Activated CD8-positive, alpha-beta memory T cell treated with anti-CD3 and anti-CD28 coated beads, Interleukin-2, amount 10 ng/mL, durations not matched to agents 7 days and 5 days (primary cell): ENCODE data around the gene TERT. TPM values are rescaled to one million over a fixed set of nuclear protein-coding genes. Genes with fewer than 3 reads are reported as not detected.
"Not testable (repeated sequence)": the region's sequence is repeated elsewhere in the genome, so short reads cannot be mapped to it uniquely, and the experiment has no call there.

ENCODE experiments used
- ATAC-seq: fragments of 150-1000 bp; cut with Tn5 transposase; one replicate; pipeline ENCODE4 v1.10.0; 2021; ENCODE audit warnings: moderate library complexity
- CTCF ChIA-PET: fragments of 350-600 bp; sonication (Branson Sonifier 250); formaldehyde crosslinking; loops from one replicate; lab custom pipeline; 2021; ENCODE audit warnings: antibody characterized with exemption; lab: Charles Lee
- DNase-seq: peaks from one replicate; pipeline ENCODE4 v3.0.0-alpha.2; 2020
- H3K27ac Mint-ChIP-seq: one replicate; pipeline ENCODE4 v1.8.0; 2021; ENCODE audit warnings: mild to moderate bottlenecking, mixed read lengths
- H3K27me3 Mint-ChIP-seq: one replicate; pipeline ENCODE4 v1.8.0; 2021; ENCODE audit warnings: mixed read lengths
- H3K36me3 Mint-ChIP-seq: one replicate; pipeline ENCODE4 v1.8.0; 2021; ENCODE audit warnings: mild to moderate bottlenecking, mixed read lengths
- H3K4me1 Mint-ChIP-seq: one replicate; pipeline ENCODE4 v1.8.0; 2021; ENCODE audit warnings: mixed read lengths
- H3K4me3 Mint-ChIP-seq: one replicate; pipeline ENCODE4 v1.8.0; 2021; ENCODE audit warnings: mild to moderate bottlenecking, moderate library complexity, mixed read lengths
- H3K9me3 Mint-ChIP-seq: one replicate; pipeline ENCODE4 v1.8.0; 2022; ENCODE audit warnings: low read depth, mixed read lengths
- total RNA-seq, 2 experiments: library from RNA; stranded (reverse); gene quantifications; one replicate each; pipeline ENCODE4 v1.2.3, GENCODE V29; 2021

TERT gene
- total RNA-seq, 2 experiments from 2014 or later, result 0.82 to 1.5 TPM

GRCh38 chr5:1292139-1292538, 2.7 kb downstream of the TERT start:
- H3K4me3 Mint-ChIP-seq, result no peak overlapping the region
- CTCF ChIA-PET, result no interaction called here

DNA sequence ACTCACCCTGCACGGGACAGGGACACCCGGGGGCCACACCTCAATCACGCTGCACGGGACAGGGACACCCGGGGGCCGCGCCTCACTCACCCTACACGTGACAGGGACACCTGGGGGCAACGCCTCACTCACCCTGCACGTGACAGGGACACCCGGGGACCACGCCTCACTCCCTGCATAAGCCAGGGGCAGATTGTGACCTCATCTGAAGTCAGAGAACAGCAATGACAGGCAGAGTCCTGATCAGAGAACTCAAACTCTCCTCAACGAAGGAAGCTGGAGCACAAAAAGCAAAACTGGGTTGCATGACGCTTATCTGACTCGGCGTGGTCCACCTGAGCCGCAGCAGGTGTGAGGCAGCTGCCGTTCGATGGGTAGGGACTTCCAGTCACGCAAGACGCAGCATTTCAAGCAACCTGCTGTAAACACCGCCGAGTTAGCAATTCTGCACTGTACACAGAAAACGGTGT, 3.2 kb downstream of the TERT start:
- no peak overlapping the region for H3K27ac Mint-ChIP-seq
- no peak overlapping the region for H3K4me3 Mint-ChIP-seq
- ATAC-seq (no peak), DNase-seq (no peak)
- H3K36me3 Mint-ChIP-seq, result peaks cover 5% of the 10 kb centered on the region
- CTCF ChIA-PET, result no interaction called here
- H3K9me3 Mint-ChIP-seq, result peaks cover 5% of the 10 kb centered on the region
- H3K27me3 Mint-ChIP-seq, result peaks cover 12% of the 10 kb centered on the region
- peaks cover 2% of the 10 kb centered on the region for H3K4me1 Mint-ChIP-seq

More at GRCh38 chr5:1292139-1292538, 2.7 kb downstream of the TERT start:
- peaks cover 5% of the 10 kb centered on the region for H3K9me3 Mint-ChIP-seq
- no peak for DNase-seq
- ATAC-seq, result no peak
- peaks cover 2% of the 10 kb centered on the region for H3K4me1 Mint-ChIP-seq
- H3K36me3 Mint-ChIP-seq, result peaks cover 5% of the 10 kb centered on the region
- peaks cover 15% of the 10 kb centered on the region for H3K27me3 Mint-ChIP-seq
- no peak overlapping the region for H3K27ac Mint-ChIP-seq

GRCh38 chr5:1290956-1291355, 3.9 kb downstream of the TERT start:
- H3K4me3 Mint-ChIP-seq, DNase-seq, ATAC-seq, H3K27me3 Mint-ChIP-seq, H3K9me3 Mint-ChIP-seq, H3K36me3 Mint-ChIP-seq, H3K4me1 Mint-ChIP-seq, H3K27ac Mint-ChIP-seq, CTCF ChIA-PET: not testable (repeated sequence)

DNA sequence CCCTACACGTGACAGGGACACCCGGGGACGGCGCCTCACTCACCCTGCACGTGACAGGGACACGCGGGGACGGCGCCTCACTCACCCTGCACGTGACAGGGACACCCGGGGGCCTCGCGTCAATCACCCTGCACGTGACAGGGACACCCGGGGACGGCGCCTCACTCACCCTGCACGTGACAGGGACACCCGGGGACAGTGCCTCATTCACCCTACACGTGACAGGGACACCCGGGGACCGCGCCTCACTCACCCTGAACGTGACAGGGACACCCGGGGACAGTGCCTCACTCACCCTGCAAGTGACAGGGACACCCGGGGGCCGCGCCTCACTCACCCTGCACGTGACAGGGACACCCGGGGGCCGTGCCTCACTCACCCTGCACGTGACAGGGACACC, 5.3 kb downstream of the TERT start:
- ATAC-seq, H3K9me3 Mint-ChIP-seq, H3K4me1 Mint-ChIP-seq, DNase-seq, CTCF ChIA-PET, H3K4me3 Mint-ChIP-seq, H3K27ac Mint-ChIP-seq, H3K27me3 Mint-ChIP-seq, H3K36me3 Mint-ChIP-seq: not testable (repeated sequence)

DNA sequence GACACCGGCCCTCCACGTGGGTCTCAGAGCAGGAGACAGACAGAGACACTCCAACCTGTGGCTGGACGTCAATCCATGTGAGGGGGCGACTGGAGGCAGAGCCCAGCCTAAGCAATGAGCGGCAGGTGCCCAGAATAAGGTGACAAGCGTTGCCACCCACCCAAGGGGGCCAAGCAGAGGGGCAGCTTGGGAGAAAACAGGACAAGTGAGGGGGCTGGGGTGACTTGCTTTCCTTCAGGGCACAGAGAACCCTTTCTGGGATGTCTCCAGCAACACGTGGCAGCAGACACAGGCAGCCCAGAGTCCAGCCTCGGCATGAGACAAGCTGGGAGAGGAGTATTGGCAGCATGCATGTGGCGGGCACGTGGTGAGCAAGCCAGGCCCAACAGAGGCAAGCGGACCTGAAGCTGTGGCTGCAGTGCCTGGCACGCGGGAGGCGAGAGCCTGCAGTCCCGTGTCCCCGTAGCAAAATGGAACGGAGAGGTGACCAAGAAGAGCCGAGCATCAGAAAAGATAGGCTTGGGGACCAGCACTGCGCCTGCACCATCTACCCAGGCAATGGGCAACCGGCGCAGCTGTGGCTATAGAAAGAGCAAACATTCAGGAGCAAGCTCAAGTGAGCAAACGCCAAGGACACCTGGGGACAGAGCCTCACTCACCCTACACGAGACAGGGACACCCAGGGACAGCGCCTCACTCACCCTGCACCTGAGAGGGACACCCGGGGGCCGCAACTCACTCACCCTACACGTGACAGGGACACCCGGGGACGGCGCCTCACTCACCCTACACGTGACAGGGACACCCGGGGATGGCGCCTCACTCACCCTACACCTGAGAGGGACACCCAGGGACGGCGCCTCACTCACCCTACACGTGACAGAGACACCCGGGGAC, 6.2 kb downstream of the TERT start:
- no peak overlapping the region for H3K4me3 Mint-ChIP-seq
- H3K27me3 Mint-ChIP-seq, result peaks cover 2% of the 10 kb centered on the region
- H3K4me1 Mint-ChIP-seq, result peaks cover 1% of the 10 kb centered on the region
- CTCF ChIA-PET, result no interaction called here
- DNase-seq (no peak), ATAC-seq (no peak)
- H3K27ac Mint-ChIP-seq, result no peak overlapping the region
- H3K36me3 Mint-ChIP-seq, result peaks cover 7% of the 10 kb centered on the region
- H3K9me3 Mint-ChIP-seq, result peaks cover 5% of the 10 kb centered on the region

GRCh38 chr5:1285883-1286291, 9.0 kb downstream of the TERT start:
- CTCF ChIA-PET, result no interaction called here
- no peak for ATAC-seq
- peaks cover 5% of the 10 kb centered on the region for H3K9me3 Mint-ChIP-seq
- H3K27me3 Mint-ChIP-seq, result no peaks in the 10 kb centered on the region
- H3K27ac Mint-ChIP-seq, result no peak overlapping the region
- H3K4me1 Mint-ChIP-seq, result no peaks in the 10 kb centered on the region
- peaks cover 7% of the 10 kb centered on the region for H3K36me3 Mint-ChIP-seq
- no peak for DNase-seq
- no peak overlapping the region for H3K4me3 Mint-ChIP-seq

DNA sequence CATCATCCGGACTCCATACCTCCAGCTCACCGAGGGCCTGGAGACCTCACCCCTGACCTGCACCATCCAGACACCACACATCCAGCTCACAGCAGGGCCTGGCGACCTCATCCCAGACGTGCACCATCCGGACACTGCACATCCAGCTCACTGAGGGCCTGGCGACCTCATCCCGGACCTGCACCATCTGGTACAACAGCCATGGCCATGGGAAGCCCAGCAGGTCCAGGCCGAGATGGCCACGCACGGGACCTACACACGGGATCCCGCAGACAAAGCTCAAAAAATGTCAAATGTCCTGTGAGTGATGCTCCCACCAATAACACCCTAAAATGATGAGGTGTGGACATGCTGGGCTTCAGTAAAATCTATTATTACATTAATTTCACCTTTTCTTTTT, 9.7 kb downstream of the TERT start:
- no peaks in the 10 kb centered on the region for H3K27me3 Mint-ChIP-seq
- peaks cover 7% of the 10 kb centered on the region for H3K36me3 Mint-ChIP-seq
- H3K27ac Mint-ChIP-seq, result no peak overlapping the region
- DNase-seq (no peak), ATAC-seq (no peak)
- CTCF ChIA-PET, result no interaction called here
- H3K9me3 Mint-ChIP-seq, result peaks cover 5% of the 10 kb centered on the region
- H3K4me3 Mint-ChIP-seq, result no peak overlapping the region
- H3K4me1 Mint-ChIP-seq, result no peaks in the 10 kb centered on the region

DNA sequence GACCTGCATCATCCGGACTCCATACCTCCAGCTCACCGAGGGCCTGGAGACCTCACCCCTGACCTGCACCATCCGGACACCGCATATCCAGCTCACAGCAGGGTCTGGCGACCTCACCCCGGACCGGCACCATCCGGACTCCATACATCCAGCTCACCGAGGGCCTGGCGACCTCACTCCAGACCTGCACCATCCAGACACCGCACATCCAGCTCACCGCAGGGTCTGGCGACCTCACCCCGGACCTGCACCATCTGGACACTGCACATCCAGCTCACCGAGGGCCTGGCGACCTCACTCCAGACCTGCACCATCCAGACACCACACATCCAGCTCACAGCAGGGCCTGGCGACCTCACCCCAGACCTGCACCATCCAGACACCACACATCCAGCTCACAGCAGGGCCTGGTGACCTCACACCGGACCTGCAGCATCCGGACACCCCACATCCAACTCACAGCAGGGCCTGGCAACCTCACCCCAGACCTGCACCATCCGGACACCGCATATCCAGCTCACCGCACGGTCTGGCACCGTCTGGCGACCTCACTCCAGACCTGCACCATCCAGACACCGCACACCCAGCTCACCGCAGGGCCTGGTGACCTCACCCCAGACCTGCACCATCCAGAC, 10.4 kb downstream of the TERT start:
- H3K36me3 Mint-ChIP-seq, H3K27me3 Mint-ChIP-seq, DNase-seq, H3K4me3 Mint-ChIP-seq, H3K4me1 Mint-ChIP-seq, ATAC-seq, H3K9me3 Mint-ChIP-seq, CTCF ChIA-PET, H3K27ac Mint-ChIP-seq: not testable (repeated sequence)

DNA sequence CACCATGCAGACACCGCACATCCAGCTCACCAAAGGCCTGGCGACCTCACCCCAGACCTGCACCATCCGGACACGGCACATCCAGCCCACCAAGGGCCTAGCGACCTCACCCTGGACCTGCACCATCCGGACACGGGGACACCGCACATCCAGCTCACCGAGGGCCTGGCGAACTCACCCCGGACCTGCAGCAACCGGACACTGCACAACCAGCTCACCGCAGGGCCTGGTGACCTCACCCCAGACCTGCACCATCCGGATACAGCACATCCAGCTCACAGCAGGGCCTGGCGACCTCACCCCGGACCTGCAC, 11.2 kb downstream of the TERT start:
- H3K4me1 Mint-ChIP-seq, H3K36me3 Mint-ChIP-seq, H3K9me3 Mint-ChIP-seq, H3K27ac Mint-ChIP-seq, ATAC-seq, CTCF ChIA-PET, H3K27me3 Mint-ChIP-seq, H3K4me3 Mint-ChIP-seq, DNase-seq: not testable (repeated sequence)

DNA sequence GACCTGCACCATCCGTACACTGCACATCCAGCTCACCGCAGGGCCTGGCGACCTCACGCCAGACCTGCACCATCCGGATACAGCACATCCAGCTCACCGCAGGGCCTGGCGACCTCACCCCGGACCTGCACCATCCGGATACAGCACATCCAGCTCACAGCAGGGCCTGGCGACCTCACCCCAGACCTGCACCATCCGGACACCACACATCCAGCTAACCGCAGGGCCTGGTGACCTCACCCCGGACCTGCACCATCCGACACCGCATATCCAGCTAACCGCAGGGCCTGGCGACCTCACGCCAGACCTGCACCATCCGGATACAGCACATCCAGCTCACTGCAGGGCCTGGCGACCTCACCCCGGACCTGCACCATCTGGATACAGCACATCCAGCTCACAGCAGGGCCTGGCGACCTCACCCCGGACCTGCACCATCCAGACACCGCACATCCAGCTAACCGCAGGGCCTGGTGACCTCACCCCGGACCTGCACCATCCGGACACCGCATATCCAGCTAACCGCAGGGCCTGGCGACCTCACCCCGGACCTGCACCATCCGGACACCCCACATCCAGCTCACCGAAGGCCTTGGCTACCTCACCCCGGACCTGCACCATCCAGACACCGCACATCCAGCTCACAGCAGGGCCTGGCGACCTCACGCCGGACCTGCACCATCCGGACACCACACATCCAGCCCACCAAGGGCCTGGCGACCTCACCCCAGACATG, 11.7 kb downstream of the TERT start:
- H3K27ac Mint-ChIP-seq, CTCF ChIA-PET, H3K4me3 Mint-ChIP-seq, DNase-seq, H3K9me3 Mint-ChIP-seq, H3K27me3 Mint-ChIP-seq, ATAC-seq, H3K4me1 Mint-ChIP-seq, H3K36me3 Mint-ChIP-seq: not testable (repeated sequence)

DNA sequence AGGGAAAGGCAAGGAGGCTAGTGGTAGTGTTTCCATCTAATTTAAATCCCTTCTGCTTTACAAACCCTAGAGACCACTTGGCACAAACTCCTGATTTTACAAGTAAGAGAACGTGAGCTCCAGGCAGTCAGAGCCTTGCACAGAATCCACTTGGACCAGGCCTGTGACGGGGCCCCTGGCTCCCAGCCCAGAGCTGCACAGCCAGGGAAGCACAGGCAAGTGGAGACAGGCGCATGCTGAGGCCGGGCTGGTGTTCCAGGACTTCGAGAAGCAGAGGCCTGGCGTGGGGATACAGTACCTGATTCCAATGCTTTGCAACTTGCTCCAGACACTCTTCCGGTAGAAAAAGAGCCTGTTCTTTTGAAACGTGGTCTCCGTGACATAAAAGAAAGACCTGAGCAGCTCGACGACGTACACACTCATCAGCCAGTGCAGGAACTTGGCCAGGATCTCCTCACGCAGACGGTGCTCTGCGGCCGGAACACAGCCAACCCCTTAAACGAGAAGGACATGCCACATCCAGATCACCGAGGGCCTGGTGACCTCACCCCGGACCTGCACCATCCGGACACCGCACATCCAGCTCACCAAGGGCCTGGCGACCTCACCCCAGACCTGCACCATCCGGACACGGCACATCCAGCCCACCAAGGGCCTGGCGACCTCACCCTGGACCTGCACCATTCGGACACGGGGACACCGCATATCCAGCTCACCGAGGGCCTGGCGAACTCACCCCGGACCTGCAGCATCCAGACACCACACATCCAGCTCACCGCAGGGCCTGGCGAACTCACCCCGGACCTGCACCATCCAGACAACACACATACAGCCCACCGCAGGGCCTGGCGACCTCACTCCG, 12.5 kb downstream of the TERT start:
- Mint-ChIP-seq H3K4me3 (no peak overlapping the region), H3K4me1 (no peaks in the 10 kb centered on the region), H3K27ac (no peak overlapping the region), H3K27me3 (no peaks in the 10 kb centered on the region), H3K36me3 (peaks cover 2% of the 10 kb centered on the region), H3K9me3 (peaks cover 4% of the 10 kb centered on the region)
- ATAC-seq (no peak), DNase-seq (no peak)
- CTCF ChIA-PET, result no interaction called here

- Mint-ChIP-seq H3K4me3 (no peak overlapping the region), H3K4me1 (no peaks in the 10 kb centered on the region), H3K36me3 (peaks cover 2% of the 10 kb centered on the region), H3K9me3 (peaks cover 4% of the 10 kb centered on the region), H3K27me3 (no peaks in the 10 kb centered on the region), H3K27ac (no peak overlapping the region)
- ATAC-seq (no peak), DNase-seq (no peak)
- CTCF ChIA-PET, result no interaction called here
These were observed 13.6 kb downstream of the TERT start for GRCh38 chr5:1281038-1281882.
